Peyer's patch (tissue), 4 donors: ENCODE data around the gene OXCT1. TPM values are rescaled to one million over a fixed set of nuclear protein-coding genes. Genes with fewer than 3 reads are reported as not detected.
"Not testable (repeated sequence)": the region's sequence is repeated elsewhere in the genome, so short reads cannot be mapped to it uniquely, and the experiment has no call there.

ENCODE experiments used
- DNase-seq, 3 donors: peaks; one replicate each; pipeline ENCODE4 v3.0.0-alpha.2; 2017 to 2019
- H3K27ac ChIP-seq, 4 donors: fragments of 200-600 bp; sonication (generic); one replicate each; pipeline ENCODE4 v1.5.1; 2016 to 2019
- H3K27me3 ChIP-seq, 2 donors: fragments of 200-600 bp; sonication (generic); one replicate each; pipeline ENCODE4 v1.5.1; 2019
- H3K36me3 ChIP-seq, 3 donors: fragments of 200-600 bp; sonication (generic); one replicate each; pipeline ENCODE4 v1.5.1; 2016 to 2019
- H3K4me1 ChIP-seq, 4 donors: fragments of 200-600 bp; sonication (generic); one replicate each; pipeline ENCODE4 v1.5.1; 2016 to 2019
- H3K4me3 ChIP-seq, 4 donors: fragments of 200-600 bp; sonication (generic); 1 replicate in 3 of 4; 2 replicates in 1 of 4; pipeline ENCODE4 v1.5.1; 2016 to 2019; ENCODE audit warnings: mild to moderate bottlenecking in 1 of 4
- H3K9me3 ChIP-seq, 4 donors: fragments of 200-600 bp; sonication (generic); one replicate each; pipeline ENCODE4 v1.5.1; 2016 to 2019; ENCODE audit warnings: mild to moderate bottlenecking in 1 of 4
- POLR2A ChIP-seq, 2 donors: fragments of 450-650 bp; IDR thresholded peaks; one replicate each; pipeline ENCODE4 v1.5.1; 2017; ENCODE audit warnings: antibody characterized with exemption in 2 of 2, mild to moderate bottlenecking in 2 of 2, moderate library complexity in 2 of 2
- total RNA-seq, 4 donors: library from RNA; depleted of rRNA; stranded (reverse); fragments of >200 nt; gene quantifications; one replicate each; pipeline ENCODE4 v1.1.0, GENCODE V29; 2016
- TF ChIP-seq, protein P1 (sequence below), 6 experiments: fragments of 450-650 bp in 4 of 6; fragments of 200-600 bp in 2 of 6; sonication (generic) in 1 of 6; IDR thresholded peaks; one replicate each; pipeline ENCODE4 v1.5.1; 2017 to 2019; ENCODE audit warnings: antibody characterized with exemption in 6 of 6, mild to moderate bottlenecking in 3 of 6, moderate library complexity in 1 of 6

Gene OXCT1
- total RNA-seq, 4 donors from 2014 or later = 6.0 to 19.8 (median 10.0) TPM

DNA sequence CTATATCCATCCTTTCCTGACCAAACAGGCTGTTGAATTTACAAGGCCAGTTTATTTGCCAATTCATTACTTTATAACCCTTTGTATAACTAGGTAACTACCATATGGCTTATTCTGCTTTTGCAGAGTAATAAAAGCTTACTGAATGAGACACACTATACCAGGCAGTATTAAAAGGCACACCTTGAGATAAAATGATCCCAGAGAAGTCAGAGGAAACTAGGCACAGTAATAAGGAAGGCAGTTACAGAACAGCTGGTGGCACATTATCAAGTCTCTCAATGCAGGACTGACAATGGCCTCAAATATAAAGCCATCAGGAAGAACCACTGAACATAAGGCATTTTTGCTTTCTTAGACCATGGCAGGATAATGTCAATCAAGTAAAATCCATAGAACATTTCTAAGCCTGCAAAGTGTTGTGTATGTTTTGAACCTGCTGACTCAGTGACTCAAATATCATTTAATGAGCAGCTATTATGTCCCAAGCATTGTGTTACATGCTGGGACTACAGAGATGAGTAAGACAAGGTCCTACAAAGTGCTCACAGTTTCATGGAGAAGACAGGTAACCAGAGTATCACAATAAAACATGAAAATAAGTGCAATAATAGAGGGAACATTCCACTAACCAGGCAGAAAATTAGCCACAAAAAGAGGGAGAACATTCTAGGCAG, 52.5 kb downstream of the OXCT1 start:
- Histone ChIP-seq H3K4me3 (no peak overlapping the region), H3K27ac (peak overlapping the region in 2 of 4 donors; percentile 26 to 45), H3K9me3 (no peaks in the 10 kb centered on the region), H3K36me3 (no peaks in the 10 kb centered on the region), H3K27me3 (no peaks in the 10 kb centered on the region), H3K4me1 (peaks cover 0 to 7% (median 0%) of the 10 kb centered on the region in 4 donors)
- DNase-seq = no peak
- TF ChIP-seq POLR2A (IDR thresholded peaks at IDR 0.05) = no peak
- TF ChIP-seq, protein P1, sequence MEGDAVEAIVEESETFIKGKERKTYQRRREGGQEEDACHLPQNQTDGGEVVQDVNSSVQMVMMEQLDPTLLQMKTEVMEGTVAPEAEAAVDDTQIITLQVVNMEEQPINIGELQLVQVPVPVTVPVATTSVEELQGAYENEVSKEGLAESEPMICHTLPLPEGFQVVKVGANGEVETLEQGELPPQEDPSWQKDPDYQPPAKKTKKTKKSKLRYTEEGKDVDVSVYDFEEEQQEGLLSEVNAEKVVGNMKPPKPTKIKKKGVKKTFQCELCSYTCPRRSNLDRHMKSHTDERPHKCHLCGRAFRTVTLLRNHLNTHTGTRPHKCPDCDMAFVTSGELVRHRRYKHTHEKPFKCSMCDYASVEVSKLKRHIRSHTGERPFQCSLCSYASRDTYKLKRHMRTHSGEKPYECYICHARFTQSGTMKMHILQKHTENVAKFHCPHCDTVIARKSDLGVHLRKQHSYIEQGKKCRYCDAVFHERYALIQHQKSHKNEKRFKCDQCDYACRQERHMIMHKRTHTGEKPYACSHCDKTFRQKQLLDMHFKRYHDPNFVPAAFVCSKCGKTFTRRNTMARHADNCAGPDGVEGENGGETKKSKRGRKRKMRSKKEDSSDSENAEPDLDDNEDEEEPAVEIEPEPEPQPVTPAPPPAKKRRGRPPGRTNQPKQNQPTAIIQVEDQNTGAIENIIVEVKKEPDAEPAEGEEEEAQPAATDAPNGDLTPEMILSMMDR (IDR thresholded peaks at IDR 0.05) = no peak

DNA sequence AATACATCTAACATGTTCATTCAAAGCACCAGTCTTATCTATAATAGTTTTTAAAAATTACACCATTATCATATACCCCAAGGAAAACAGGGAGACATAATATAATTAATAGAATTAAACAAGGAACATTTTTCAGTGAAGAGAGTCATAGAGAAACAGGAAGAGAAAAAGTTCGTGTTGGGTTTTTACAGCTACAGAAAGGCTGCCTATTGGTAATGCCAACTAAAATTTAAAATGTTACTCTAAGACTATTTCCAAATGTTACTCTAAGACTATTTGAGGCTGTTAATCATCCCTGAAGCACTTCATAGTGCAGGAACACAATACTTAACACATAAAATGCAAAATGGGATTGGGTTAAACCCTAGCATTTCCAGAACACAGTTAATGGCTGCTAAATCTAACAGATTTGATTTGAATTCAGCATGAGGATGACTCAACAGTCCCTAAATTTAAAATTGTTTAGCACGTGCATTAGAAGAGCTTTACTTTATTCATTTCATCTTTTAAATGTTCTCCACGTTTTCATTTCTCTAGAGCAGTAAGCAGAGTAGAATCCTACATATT, 54.5 kb downstream of the OXCT1 start:
- TF ChIP-seq, protein P1 (IDR thresholded peaks at IDR 0.05) = no peak
- no peak for TF ChIP-seq POLR2A (IDR thresholded peaks at IDR 0.05)
- H3K4me1 ChIP-seq = peaks cover 0 to 7% (median 0%) of the 10 kb centered on the region in 4 donors
- H3K4me3 ChIP-seq = no peak overlapping the region
- DNase-seq = no peak
- no peaks in the 10 kb centered on the region for H3K27me3 ChIP-seq
- no peaks in the 10 kb centered on the region for H3K9me3 ChIP-seq
- no peaks in the 10 kb centered on the region for H3K36me3 ChIP-seq
- no peak overlapping the region for H3K27ac ChIP-seq

DNA sequence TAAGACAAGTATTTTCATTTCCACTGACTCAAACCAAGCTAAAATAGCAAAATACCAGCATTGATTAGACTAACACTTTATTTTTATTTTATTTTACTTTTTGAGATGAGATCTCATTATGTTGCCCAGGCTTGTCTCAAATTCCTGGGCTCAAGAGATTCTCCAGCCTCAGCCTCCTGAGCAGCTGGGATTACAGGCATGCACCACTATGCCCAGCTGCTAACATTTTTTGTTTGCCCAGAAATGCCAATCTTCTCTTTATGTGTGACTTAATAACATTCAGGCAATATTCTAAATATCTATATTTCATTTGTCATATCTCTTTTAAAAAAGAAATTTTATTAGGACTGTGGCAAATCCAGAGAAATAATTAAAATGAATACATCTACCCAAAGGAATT, 55.0 kb downstream of the OXCT1 start:
- DNase-seq = no peak
- Histone ChIP-seq H3K27me3 (no peaks in the 10 kb centered on the region), H3K9me3 (no peaks in the 10 kb centered on the region), H3K4me1 (peaks cover 0 to 7% (median 0%) of the 10 kb centered on the region in 4 donors), H3K36me3 (no peaks in the 10 kb centered on the region), H3K27ac (no peak overlapping the region), H3K4me3 (no peak overlapping the region)
- TF ChIP-seq, protein P1 (IDR thresholded peaks at IDR 0.05) = no peak
- TF ChIP-seq POLR2A (IDR thresholded peaks at IDR 0.05) = no peak

DNA sequence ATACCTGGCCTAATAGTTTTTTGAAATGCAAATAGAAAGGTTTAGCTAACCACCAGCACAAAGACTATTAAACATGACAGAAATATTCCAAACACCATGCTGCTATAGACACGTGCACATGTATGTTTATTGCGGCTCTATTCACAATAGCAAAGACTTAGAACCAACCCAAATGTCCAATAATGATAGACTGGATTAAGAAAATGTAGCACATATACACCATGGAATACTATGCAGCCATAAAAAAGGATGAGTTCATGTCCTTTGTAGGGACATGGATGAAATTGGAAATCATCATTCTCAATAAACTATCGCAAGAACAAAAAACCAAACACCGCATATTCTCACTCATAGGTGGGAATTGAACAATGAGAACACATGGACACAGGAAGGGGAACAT, 55.9 kb downstream of the OXCT1 start:
- not testable (repeated sequence) for H3K4me3 ChIP-seq, H3K27ac ChIP-seq, H3K27me3 ChIP-seq, DNase-seq, H3K36me3 ChIP-seq, H3K4me1 ChIP-seq, H3K9me3 ChIP-seq

DNA sequence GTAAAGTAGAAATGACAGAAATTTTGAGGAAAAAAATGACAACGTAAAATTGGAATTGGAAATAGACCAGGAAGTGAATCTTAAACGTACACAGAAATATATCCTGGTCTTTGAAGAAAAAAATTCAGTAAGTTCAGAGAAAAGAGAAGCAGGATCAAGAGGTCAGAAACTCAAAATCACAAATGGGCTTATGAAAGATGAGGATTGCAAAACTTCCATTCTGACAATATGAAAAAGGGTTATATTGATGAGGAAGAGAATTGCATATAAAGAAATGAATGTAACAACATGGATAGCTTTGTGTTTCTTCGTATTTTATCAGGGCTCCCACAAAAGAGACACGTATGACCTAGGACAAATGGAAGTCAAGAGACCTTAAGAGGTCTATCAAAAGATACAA, 58.1 kb downstream of the OXCT1 start:
- Histone ChIP-seq H3K27ac (no peak overlapping the region), H3K36me3 (no peaks in the 10 kb centered on the region), H3K27me3 (no peaks in the 10 kb centered on the region), H3K9me3 (no peaks in the 10 kb centered on the region), H3K4me3 (no peak overlapping the region), H3K4me1 (peaks cover 0 to 7% (median 0%) of the 10 kb centered on the region in 4 donors)
- no peak for DNase-seq
- TF ChIP-seq, protein P1 (IDR thresholded peaks at IDR 0.05) = no peak
- TF ChIP-seq POLR2A (IDR thresholded peaks at IDR 0.05) = no peak

DNA sequence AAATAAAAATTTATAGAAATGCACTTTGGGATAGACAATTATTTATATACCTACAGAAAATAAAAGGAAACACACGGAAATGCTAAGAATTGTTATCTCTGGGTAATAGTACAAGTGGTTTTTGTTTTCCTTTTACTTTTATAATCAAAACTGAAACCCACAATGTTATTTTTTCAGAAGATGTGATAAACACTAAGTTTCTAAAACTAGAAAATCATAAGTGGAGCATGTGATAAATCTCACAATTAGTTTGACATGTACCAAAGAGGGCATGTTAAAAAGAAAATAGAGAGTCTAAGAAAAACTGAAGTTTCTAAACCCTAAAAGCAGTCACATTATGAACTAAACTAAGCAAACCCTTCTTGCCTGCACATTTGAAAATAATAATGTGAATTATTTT, 61.1 kb downstream of the OXCT1 start:
- H3K36me3 ChIP-seq = no peaks in the 10 kb centered on the region
- DNase-seq = no peak
- no peaks in the 10 kb centered on the region for H3K27me3 ChIP-seq
- H3K4me3 ChIP-seq = no peak overlapping the region
- H3K9me3 ChIP-seq = no peaks in the 10 kb centered on the region
- H3K4me1 ChIP-seq = no peaks in the 10 kb centered on the region
- H3K27ac ChIP-seq = no peak overlapping the region
- TF ChIP-seq, protein P1 (IDR thresholded peaks at IDR 0.05) = no peak
- TF ChIP-seq POLR2A (IDR thresholded peaks at IDR 0.05) = no peak
